HepG2 (cell line): ENCODE data around the gene ACYP2. TPM values are rescaled to one million over a fixed set of nuclear protein-coding genes. Genes with fewer than 3 reads are reported as not detected.

Experiments used
- ATF7-NPFF ChIP-seq: sonication (generic); formaldehyde crosslinking; IDR thresholded peaks from 2 replicates; pipeline ENCODE4 v1.8.1; 2023; ENCODE audit warnings: mild to moderate bottlenecking, low read depth, missing genetic modification reagents, moderate library complexity
- CTCF ChIP-seq: sonication (generic); formaldehyde crosslinking; IDR thresholded peaks from 2 replicates; pipeline ENCODE4 v1.5.0; 2020; ENCODE audit warnings: mild to moderate bottlenecking, missing genetic modification reagents, moderate library complexity
- FOSL1 ChIP-seq: sonication (generic); formaldehyde crosslinking; IDR thresholded peaks from 2 replicates; pipeline ENCODE4 v1.9.0; 2021; ENCODE audit warnings: missing genetic modification reagents, borderline replicate concordance
- JUND ChIP-seq: sonication (generic); formaldehyde crosslinking; IDR thresholded peaks from 2 replicates; pipeline ENCODE4 v1.8.0; 2022; ENCODE audit warnings: mild to moderate bottlenecking, missing genetic modification reagents
- MAZ ChIP-seq, 2 experiments: sonication (generic) in 1 of 2; formaldehyde crosslinking in 1 of 2; IDR thresholded peaks; 2 replicates each; pipeline versions ENCODE4 v1.5.0 to v1.6.1; 2012 to 2020; ENCODE audit warnings: low read depth in 2 of 2, mild to moderate bottlenecking in 2 of 2, borderline replicate concordance in 1 of 2, improper control_type of control experiment in 1 of 2, low read length in 1 of 2, missing genetic modification reagents in 1 of 2, moderate library complexity in 1 of 2
- MED13 ChIP-seq: sonication (generic); formaldehyde crosslinking; IDR thresholded peaks from 2 replicates; pipeline ENCODE4 v1.5.0; 2020; ENCODE audit warnings: missing genetic modification reagents
- PHB2 ChIP-seq: fragments of 450-650 bp; IDR thresholded peaks from 2 replicates; pipeline ENCODE4 v1.6.1; 2018; ENCODE audit not compliant: partially characterized antibody
- REPIN1 ChIP-seq: sonication (generic); formaldehyde crosslinking; IDR thresholded peaks from 2 replicates; pipeline ENCODE4 v1.8.0; 2022; ENCODE audit warnings: missing genetic modification reagents, low read depth, mild to moderate bottlenecking, borderline replicate concordance
- SMAD3 ChIP-seq: sonication (generic); formaldehyde crosslinking; IDR thresholded peaks from 2 replicates; pipeline ENCODE4 v1.4.0; 2020; ENCODE audit warnings: missing genetic modification reagents
- TAF15 ChIP-seq: fragments of 200-400 bp; formaldehyde crosslinking; IDR thresholded peaks from one replicate; pipeline ENCODE4 v1.6.1; 2018; ENCODE audit warnings: mild to moderate bottlenecking, low read depth, low read length; ENCODE audit not compliant: poor library complexity, severe bottlenecking
- THAP11 ChIP-seq: IDR thresholded peaks from 2 replicates; pipeline ENCODE4 v1.6.1; 2016; ENCODE audit warnings: missing biosample characterization, missing genetic modification reagents
- ZMYM2 ChIP-seq: sonication (generic); formaldehyde crosslinking; IDR thresholded peaks from 2 replicates; pipeline ENCODE4 v1.8.0; 2022; ENCODE audit warnings: mild to moderate bottlenecking, missing genetic modification reagents
- ZNF205 ChIP-seq: IDR thresholded peaks from 2 replicates; pipeline ENCODE4 v1.6.1; 2018; ENCODE audit warnings: missing biosample characterization, missing genetic modification reagents
- ZNF251 ChIP-seq: sonication (generic); formaldehyde crosslinking; IDR thresholded peaks from 2 replicates; pipeline ENCODE4 v1.9.0; 2021; ENCODE audit warnings: mild to moderate bottlenecking, missing genetic modification reagents
- ZNF253 ChIP-seq: sonication (generic); formaldehyde crosslinking; IDR thresholded peaks from 2 replicates; pipeline ENCODE4 v1.8.0; 2022; ENCODE audit warnings: mild to moderate bottlenecking, missing genetic modification reagents, borderline replicate concordance
- ZNF558 ChIP-seq: sonication (generic); formaldehyde crosslinking; IDR thresholded peaks from 2 replicates; pipeline ENCODE4 v1.9.0; 2022; ENCODE audit warnings: mild to moderate bottlenecking, missing genetic modification reagents, borderline replicate concordance
- ZNF577 ChIP-seq: sonication (generic); formaldehyde crosslinking; IDR thresholded peaks from 2 replicates; pipeline ENCODE4 v1.4.0; 2020; ENCODE audit warnings: mild to moderate bottlenecking, low read depth, missing genetic modification reagents, borderline replicate concordance
- ZNF746 ChIP-seq: sonication (generic); formaldehyde crosslinking; IDR thresholded peaks from 2 replicates; pipeline ENCODE4 v1.8.0; 2022; ENCODE audit warnings: mild to moderate bottlenecking, missing genetic modification reagents
- ZNF792 ChIP-seq: IDR thresholded peaks from 2 replicates; pipeline ENCODE4 v1.6.1; 2016
- polyA plus RNA-seq, 8 experiments: library from polyadenylated mRNA; depleted of rRNA in 3 of 8; stranded (reverse) in 7 of 8; unstranded in 1 of 8; fragments of >200 nt; fragmentation: Illumina TruSeq in 4 of 8; extraction: Trizol in 4 of 8; gene quantifications; 2 replicates each; pipeline versions ENCODE4 v1.2.1 to v1.2.3, GENCODE V29; 2011 to 2016; ENCODE audit warnings: low read depth in 4 of 8, missing spikeins in 1 of 8, mixed read lengths in 1 of 8; ENCODE audit not compliant: insufficient read depth in 1 of 8
- total RNA-seq, 5 experiments: library from RNA; depleted of rRNA; stranded (reverse); fragments of >200 nt; fragmentation: Illumina TruSeq; extraction: Trizol; gene quantifications; 2 replicates each; pipeline ENCODE4 v1.2.3, GENCODE V29; 2016; ENCODE audit warnings: low read depth in 1 of 5
- TF ChIP-seq, protein P1 (sequence below): sonication (generic); formaldehyde crosslinking; IDR thresholded peaks from 2 replicates; pipeline ENCODE4 v1.4.0; 2020; ENCODE audit warnings: low read depth, missing genetic modification reagents
- TF ChIP-seq, protein P2 (sequence below): sonication (generic); formaldehyde crosslinking; IDR thresholded peaks from 2 replicates; pipeline ENCODE4 v1.4.0; 2020; ENCODE audit warnings: missing genetic modification reagents, borderline replicate concordance

ACYP2 gene
- total and polyA plus RNA-seq, 2 of the 13 experiments (the other 11 are each of a cell fraction or from before 2014, with no cell fraction given), result 12.3 to 12.7 TPM

DNA sequence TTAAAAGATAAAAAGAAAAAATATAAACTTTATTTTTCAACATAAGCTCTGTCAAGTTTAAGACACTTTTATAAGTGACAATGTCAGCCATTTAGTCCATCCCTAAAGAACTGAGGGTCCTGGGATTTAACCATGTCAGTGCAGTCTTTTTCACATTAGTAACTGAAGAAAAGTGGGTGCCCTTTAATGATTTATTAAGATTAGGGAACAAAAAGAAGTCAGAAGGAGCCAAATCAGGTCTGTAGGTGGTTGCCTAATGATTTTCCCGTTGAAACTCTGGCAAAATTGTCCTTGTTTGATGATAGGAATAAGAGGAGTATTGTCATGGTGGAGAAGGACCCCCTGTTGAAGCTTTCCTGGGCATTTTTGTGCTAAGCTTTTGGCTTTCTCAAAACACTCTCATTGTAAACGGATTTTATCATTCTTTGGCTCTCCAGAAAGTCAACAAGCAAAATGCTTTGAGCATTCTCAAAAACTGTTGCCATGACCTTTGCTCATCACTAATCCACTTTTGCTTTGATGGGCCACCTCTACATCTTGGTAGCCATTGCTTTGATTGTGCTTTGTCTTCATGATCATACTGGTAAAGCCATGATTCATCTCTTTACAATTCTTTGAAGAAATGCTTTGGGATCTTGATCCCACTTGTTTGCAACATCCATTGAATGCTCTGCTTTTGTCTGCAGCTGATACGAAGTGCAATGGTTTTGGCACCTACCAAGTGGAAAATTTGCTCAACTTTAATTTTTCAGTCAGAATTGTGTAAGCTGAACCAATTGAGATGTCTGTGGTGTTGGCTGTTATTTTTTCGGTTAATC lies 118.6 kb downstream of the ACYP2 start (continued):
- TF ChIP-seq PHB2 (no peak), TAF15 (no peak), MED13 (CRISPR knock-in tag) (peak; percentile 96), ZNF558 (CRISPR knock-in tag) (no peak), ZNF253 (CRISPR knock-in tag) (no peak), THAP11 (CRISPR knock-in tag) (peak; percentile 79), ZNF792 (CRISPR knock-in tag) (no peak), FOSL1 (CRISPR knock-in tag) (peak; percentile 99), ZMYM2 (CRISPR knock-in tag) (peak; percentile 77), ZNF746 (CRISPR knock-in tag) (no peak), ATF7-NPFF (peak; percentile 76), REPIN1 (CRISPR knock-in tag) (0 out of 2 replicates have a peak, but pooled peaks have one; percentile 19), ZNF251 (CRISPR knock-in tag) (no peak), MAZ (IDR thresholded peaks at IDR 0.05; ENCODE audit: borderline replicate concordance, low read depth, low read length) (no peak), MAZ (CRISPR knock-in tag; IDR thresholded peaks at IDR 0.05; ENCODE audit: low read depth) (no peak), ZNF205 (peak; percentile 76; the same call in 1 of the 2 replicates), SMAD3 (CRISPR knock-in tag) (peak; percentile 71; the same call in 1 of the 2 replicates), ZNF577 (CRISPR knock-in tag) (no peak), JUND (CRISPR knock-in tag) (peak; percentile 93), CTCF (CRISPR knock-in tag) (no peak)
- TF ChIP-seq, protein P1, sequence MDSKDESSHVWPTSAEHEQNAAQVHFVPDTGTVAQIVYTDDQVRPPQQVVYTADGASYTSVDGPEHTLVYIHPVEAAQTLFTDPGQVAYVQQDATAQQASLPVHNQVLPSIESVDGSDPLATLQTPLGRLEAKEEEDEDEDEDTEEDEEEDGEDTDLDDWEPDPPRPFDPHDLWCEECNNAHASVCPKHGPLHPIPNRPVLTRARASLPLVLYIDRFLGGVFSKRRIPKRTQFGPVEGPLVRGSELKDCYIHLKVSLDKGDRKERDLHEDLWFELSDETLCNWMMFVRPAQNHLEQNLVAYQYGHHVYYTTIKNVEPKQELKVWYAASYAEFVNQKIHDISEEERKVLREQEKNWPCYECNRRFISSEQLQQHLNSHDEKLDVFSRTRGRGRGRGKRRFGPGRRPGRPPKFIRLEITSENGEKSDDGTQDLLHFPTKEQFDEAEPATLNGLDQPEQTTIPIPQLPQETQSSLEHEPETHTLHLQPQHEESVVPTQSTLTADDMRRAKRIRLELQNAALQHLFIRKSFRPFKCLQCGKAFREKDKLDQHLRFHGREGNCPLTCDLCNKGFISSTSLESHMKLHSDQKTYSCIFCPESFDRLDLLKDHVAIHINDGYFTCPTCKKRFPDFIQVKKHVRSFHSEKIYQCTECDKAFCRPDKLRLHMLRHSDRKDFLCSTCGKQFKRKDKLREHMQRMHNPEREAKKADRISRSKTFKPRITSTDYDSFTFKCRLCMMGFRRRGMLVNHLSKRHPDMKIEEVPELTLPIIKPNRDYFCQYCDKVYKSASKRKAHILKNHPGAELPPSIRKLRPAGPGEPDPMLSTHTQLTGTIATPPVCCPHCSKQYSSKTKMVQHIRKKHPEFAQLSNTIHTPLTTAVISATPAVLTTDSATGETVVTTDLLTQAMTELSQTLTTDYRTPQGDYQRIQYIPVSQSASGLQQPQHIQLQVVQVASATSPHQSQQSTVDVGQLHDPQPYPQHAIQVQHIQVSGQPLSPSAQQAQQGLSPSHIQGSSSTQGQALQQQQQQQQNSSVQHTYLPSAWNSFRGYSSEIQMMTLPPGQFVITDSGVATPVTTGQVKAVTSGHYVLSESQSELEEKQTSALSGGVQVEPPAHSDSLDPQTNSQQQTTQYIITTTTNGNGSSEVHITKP (CRISPR knock-in tag), result peak; percentile 93
- TF ChIP-seq, protein P2, sequence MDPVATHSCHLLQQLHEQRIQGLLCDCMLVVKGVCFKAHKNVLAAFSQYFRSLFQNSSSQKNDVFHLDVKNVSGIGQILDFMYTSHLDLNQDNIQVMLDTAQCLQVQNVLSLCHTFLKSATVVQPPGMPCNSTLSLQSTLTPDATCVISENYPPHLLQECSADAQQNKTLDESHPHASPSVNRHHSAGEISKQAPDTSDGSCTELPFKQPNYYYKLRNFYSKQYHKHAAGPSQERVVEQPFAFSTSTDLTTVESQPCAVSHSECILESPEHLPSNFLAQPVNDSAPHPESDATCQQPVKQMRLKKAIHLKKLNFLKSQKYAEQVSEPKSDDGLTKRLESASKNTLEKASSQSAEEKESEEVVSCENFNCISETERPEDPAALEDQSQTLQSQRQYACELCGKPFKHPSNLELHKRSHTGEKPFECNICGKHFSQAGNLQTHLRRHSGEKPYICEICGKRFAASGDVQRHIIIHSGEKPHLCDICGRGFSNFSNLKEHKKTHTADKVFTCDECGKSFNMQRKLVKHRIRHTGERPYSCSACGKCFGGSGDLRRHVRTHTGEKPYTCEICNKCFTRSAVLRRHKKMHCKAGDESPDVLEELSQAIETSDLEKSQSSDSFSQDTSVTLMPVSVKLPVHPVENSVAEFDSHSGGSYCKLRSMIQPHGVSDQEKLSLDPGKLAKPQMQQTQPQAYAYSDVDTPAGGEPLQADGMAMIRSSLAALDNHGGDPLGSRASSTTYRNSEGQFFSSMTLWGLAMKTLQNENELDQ (CRISPR knock-in tag), result no peak
